Stimulated activated memory B cell treated with anti-CD40 and anti-IgM and Interleukin-4, amounts not matched to agents 10 μg/mL and 1 μg/mL and 100 μg/mL, for 72 hours (primary cell): ENCODE data around the gene SFMBT2.
"Not testable (repeated sequence)": the region's sequence is repeated elsewhere in the genome, so short reads cannot be mapped to it uniquely, and the experiment has no call there.

Experiments
- ATAC-seq: fragments of 150-1000 bp; cut with Tn5 transposase; 2 replicates; pipeline ENCODE4 v1.10.0; 2021
- H3K27ac Mint-ChIP-seq: one replicate; pipeline ENCODE4 v1.8.0; 2022; ENCODE audit warnings: mild to moderate bottlenecking, mixed read lengths
- H3K27me3 Mint-ChIP-seq: one replicate; pipeline ENCODE4 v1.8.0; 2022; ENCODE audit warnings: mixed read lengths
- H3K36me3 Mint-ChIP-seq: one replicate; pipeline ENCODE4 v1.8.0; 2022; ENCODE audit warnings: mixed read lengths
- H3K4me1 Mint-ChIP-seq: one replicate; pipeline ENCODE4 v1.8.0; 2022; ENCODE audit warnings: mixed read lengths
- H3K4me3 Mint-ChIP-seq: one replicate; pipeline ENCODE4 v1.8.0; 2022; ENCODE audit warnings: mild to moderate bottlenecking, moderate library complexity, mixed read lengths
- H3K9me3 Mint-ChIP-seq: one replicate; pipeline ENCODE4 v1.8.0; 2022; ENCODE audit warnings: mixed read lengths

SFMBT2 gene

DNA sequence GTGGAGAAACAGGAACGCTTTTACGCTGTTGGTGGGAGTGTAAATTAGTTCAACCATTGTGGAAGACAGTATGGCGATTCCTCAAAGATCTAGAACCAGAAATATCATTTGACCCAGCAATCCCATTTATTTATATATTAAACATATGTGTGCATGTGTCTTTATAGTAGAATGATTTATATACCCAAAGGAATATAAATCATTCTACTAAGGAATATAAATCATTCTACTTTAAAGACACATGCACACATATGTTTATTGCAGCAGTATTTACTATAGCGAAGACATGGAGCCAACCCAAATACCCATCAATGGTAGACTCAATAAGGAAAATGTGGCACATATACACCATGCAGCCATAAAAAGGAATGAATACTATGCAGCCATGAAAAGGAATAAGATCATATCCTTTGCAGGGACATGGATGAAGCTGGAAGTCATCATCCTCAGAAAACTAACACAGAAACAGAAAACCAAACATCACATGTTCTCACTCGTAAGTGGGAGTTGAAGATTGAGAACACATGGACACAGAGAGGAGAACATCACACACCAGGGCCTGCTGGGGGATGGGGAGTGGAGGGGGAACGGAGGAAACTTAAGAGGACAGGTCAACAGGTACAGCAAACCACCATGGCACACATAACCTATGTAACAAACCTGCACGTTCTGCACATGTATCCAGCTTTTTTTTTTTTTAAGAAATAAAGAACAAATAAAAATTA lies 111.1 kb downstream of the SFMBT2 start:
- ATAC-seq, H3K27me3 Mint-ChIP-seq, H3K27ac Mint-ChIP-seq, H3K9me3 Mint-ChIP-seq, H3K4me3 Mint-ChIP-seq: not testable (repeated sequence)
- Mint-ChIP-seq H3K36me3 (peaks cover 54% of the 10 kb centered on the region), H3K4me1 (peaks cover 28% of the 10 kb centered on the region)

DNA sequence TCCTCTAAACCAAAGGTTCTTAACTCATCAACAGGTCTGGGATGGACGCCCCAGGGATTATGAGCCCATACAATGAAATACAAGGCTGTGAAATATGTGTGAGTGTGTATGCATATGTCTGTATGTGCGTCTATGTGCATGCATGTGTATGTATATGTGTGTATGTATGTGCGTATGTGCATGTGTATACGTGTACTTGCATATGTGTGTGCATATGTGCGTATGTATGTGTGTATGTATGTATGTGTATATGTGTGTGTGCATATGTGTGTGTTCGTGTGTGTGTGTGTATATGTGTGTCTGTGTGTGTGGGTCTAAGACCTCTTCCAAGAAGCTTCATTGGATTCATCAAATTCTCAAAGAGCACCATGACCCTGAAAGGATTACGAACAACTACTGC lies 112.3 kb downstream of the SFMBT2 start:
- no peak for ATAC-seq
- H3K36me3 Mint-ChIP-seq = peaks cover 54% of the 10 kb centered on the region
- H3K27me3 Mint-ChIP-seq = no peaks in the 10 kb centered on the region
- peaks cover 32% of the 10 kb centered on the region for H3K4me1 Mint-ChIP-seq
- H3K27ac Mint-ChIP-seq = no peak overlapping the region
- no peak overlapping the region for H3K4me3 Mint-ChIP-seq
- peaks cover 3% of the 10 kb centered on the region for H3K9me3 Mint-ChIP-seq

DNA sequence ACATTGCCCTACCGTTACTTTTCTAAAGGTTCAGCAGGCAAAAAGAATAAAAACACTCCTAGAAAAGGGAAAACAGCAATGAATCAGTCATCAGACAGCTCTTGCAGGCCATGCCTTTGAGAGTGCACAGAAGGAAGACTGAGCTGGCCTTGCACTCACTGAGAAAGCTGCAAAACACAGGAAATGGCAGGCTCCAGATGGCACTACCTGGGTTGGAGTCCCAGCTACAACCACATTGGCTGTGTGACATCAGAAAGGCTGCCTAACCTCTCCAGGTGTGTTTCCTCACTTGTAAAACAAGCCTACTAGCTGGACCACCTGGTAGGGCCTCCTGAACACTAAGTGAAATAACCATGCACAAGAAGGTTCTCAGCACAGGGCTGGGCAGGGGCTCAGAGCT lies 113.7 kb downstream of the SFMBT2 start:
- Mint-ChIP-seq H3K4me1 (peaks cover 29% of the 10 kb centered on the region), H3K4me3 (no peak overlapping the region), H3K9me3 (peaks cover 3% of the 10 kb centered on the region), H3K36me3 (peaks cover 45% of the 10 kb centered on the region), H3K27ac (no peak overlapping the region), H3K27me3 (no peaks in the 10 kb centered on the region)
- no peak for ATAC-seq

DNA sequence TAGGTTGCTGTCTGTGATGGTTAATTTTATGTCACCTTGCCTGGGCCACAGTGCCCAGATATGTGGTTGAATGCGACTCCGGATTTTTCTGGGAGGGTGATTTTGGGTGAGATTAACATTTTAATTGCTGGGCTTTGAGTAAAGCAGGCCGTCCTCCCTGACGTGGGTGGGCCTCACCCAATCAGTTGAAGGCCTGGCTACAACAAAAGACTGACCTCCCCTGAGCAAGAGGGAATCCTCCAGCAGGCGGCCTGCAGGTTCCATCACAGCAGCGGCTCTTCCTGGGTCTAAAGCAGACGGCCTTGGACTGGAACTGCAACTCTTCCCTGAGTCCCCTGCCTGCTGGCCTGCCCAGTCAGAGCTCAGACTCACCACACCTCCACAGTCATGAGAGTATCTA lies 114.2 kb downstream of the SFMBT2 start:
- Mint-ChIP-seq H3K9me3 (peaks cover 3% of the 10 kb centered on the region), H3K27ac (no peak overlapping the region), H3K4me3 (no peak overlapping the region), H3K36me3 (peaks cover 41% of the 10 kb centered on the region), H3K27me3 (no peaks in the 10 kb centered on the region), H3K4me1 (peaks cover 30% of the 10 kb centered on the region)
- ATAC-seq = no peak

- peaks cover 41% of the 10 kb centered on the region for H3K36me3 Mint-ChIP-seq
- no peak overlapping the region for H3K4me3 Mint-ChIP-seq
- ATAC-seq = no peak
- H3K4me1 Mint-ChIP-seq = peaks cover 35% of the 10 kb centered on the region
- H3K27ac Mint-ChIP-seq = no peak overlapping the region
- no peaks in the 10 kb centered on the region for H3K27me3 Mint-ChIP-seq
- H3K9me3 Mint-ChIP-seq = peaks cover 3% of the 10 kb centered on the region
These were observed 114.8 kb downstream of the SFMBT2 start for GRCh38 chr10:7296076-7296475.

DNA sequence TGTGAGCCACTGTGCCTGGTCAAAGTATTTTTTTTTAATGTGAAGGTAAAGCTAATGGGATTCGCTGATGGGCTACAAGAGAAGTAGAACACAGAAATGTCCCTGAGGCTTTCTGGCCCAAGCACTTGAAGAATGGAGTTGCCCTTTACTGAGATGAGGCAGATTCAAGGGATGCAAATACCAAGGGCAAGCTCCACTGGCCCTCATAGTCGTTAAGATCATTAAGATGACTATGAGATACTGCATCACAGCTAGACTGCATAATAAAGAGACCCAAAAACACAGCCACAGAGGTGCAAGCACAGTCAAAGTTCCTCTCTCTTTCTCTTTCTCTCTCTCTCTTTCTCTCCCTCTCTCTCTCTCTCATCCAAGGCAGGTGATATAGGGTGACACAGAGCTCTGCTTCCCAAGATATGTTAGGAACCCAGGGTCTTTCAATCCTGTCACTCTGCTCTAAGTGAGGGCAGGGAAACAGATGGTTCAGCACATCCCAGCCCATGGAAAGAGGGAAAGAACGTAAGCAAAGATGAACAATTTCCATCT lies 117.4 kb downstream of the SFMBT2 start:
- no peaks in the 10 kb centered on the region for H3K27me3 Mint-ChIP-seq
- H3K36me3 Mint-ChIP-seq = peaks cover 39% of the 10 kb centered on the region
- no peaks in the 10 kb centered on the region for H3K9me3 Mint-ChIP-seq
- no peak for ATAC-seq
- peaks cover 39% of the 10 kb centered on the region for H3K4me1 Mint-ChIP-seq
- no peak overlapping the region for H3K27ac Mint-ChIP-seq
- H3K4me3 Mint-ChIP-seq = no peak overlapping the region

DNA sequence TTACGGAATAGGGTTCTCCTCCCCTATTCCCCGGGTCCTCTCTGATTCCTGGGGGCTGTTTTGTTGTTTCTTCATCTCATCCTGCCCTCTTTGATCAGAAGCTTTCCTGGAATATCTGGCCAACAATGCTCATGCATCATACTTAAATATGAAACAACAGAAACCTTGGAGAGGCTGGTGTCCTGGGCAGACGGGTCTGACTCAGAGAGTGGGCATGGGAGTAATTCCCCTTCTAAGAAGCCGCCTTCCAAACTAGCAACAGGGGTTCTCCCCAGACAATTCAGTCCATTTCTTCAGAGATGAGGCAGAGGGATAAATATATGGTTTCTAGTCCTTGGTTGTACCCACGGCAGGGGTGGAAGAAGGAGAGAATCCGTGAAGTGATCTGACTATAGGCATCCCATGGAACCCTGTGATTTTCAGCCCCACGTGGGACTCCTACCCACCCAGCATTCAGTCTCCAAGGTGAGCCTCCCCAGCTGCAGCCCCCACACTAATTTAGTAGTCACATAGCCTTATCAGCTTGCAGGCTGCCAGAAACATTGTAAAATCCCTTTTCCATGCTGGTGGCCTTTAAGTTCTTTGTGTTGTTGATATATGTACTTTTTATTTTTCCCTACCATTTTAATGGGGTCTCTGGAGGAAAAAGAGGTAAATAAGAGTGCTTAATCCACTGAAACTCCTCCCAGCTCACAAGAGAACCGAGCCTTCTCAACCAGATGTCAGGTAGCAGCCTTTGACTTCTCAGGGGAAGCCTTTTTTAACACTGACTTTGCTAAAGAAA lies 119.2 kb downstream of the SFMBT2 start:
- ATAC-seq = no peak

DNA sequence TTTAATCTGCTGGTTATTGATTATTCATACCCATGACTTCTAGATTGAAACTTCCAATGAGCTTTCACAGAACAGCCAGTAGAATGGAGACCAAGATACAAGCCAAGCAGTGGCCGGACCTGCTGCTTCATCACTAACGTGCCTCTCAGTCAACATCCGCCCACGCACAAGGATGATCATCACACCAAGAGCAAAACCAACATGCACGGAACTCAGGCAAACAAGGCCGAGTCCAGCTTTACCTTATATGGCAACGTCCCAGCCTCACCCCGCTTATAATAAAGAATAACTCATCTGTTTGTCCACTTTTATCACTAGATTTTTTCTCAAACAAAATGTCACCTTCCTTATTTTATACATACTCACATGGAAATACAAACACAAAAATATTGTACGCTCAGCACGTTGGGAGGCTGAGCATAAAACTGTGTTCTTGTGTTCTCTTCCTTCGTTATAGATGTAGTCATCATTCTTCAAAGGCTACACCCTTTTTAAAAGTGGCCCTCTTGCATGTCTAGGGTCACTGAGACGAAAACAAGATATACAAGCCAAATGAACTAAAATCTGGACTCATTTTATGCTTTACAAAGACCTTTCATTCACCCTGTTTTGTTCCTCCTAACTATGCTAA lies 122.7 kb downstream of the SFMBT2 start:
- Mint-ChIP-seq H3K27ac (no peak overlapping the region), H3K36me3 (peaks cover 32% of the 10 kb centered on the region), H3K27me3 (no peaks in the 10 kb centered on the region), H3K9me3 (no peaks in the 10 kb centered on the region), H3K4me1 (peaks cover 26% of the 10 kb centered on the region), H3K4me3 (no peak overlapping the region)
- no peak for ATAC-seq

More for the DNA sequence above, 119.2 kb downstream of the SFMBT2 start:
- peaks cover 34% of the 10 kb centered on the region for H3K4me1 Mint-ChIP-seq
- H3K36me3 Mint-ChIP-seq = peaks cover 26% of the 10 kb centered on the region
- H3K27me3 Mint-ChIP-seq = no peaks in the 10 kb centered on the region
- peak overlapping the region; percentile 39 for H3K27ac Mint-ChIP-seq
- no peaks in the 10 kb centered on the region for H3K9me3 Mint-ChIP-seq
- H3K4me3 Mint-ChIP-seq = no peak overlapping the region

GRCh38 chr10:7287377-7287776 lies 123.5 kb downstream of the SFMBT2 start:
- Mint-ChIP-seq H3K9me3 (no peaks in the 10 kb centered on the region), H3K4me3 (no peak overlapping the region), H3K4me1 (peaks cover 26% of the 10 kb centered on the region), H3K36me3 (peaks cover 40% of the 10 kb centered on the region), H3K27me3 (no peaks in the 10 kb centered on the region), H3K27ac (no peak overlapping the region)
- ATAC-seq = no peak

- no peak for ATAC-seq
- no peaks in the 10 kb centered on the region for H3K9me3 Mint-ChIP-seq
- peaks cover 13% of the 10 kb centered on the region for H3K4me1 Mint-ChIP-seq
- H3K36me3 Mint-ChIP-seq = peaks cover 46% of the 10 kb centered on the region
- no peaks in the 10 kb centered on the region for H3K27me3 Mint-ChIP-seq
- H3K27ac Mint-ChIP-seq = no peak overlapping the region
- no peak overlapping the region for H3K4me3 Mint-ChIP-seq
These were observed 125.1 kb downstream of the SFMBT2 start for GRCh38 chr10:7285522-7286322.

DNA sequence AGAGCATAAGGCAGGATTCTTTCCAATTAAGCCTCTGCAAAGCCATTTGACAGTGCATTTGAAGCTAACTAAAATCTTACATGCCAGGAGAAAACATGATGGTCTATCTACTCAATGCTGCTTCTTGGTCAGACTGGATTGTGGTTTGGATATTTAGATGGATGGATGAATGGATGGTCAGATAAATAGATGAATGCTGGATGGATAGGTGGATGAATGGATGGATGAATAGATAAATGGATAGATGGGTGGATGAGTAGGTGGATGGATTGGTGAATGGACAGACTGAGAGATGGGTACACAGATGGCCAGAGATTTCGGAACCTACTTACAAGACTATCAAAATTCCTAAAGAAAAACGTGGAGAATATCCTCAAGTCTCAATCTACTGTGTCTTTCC lies 127.6 kb downstream of the SFMBT2 start:
- ATAC-seq = no peak
- H3K4me1 Mint-ChIP-seq = peaks cover 10% of the 10 kb centered on the region
- H3K4me3 Mint-ChIP-seq = no peak overlapping the region
- peaks cover 56% of the 10 kb centered on the region for H3K36me3 Mint-ChIP-seq
- no peaks in the 10 kb centered on the region for H3K9me3 Mint-ChIP-seq
- H3K27ac Mint-ChIP-seq = no peak overlapping the region
- no peaks in the 10 kb centered on the region for H3K27me3 Mint-ChIP-seq

GRCh38 chr10:7282457-7282856 lies 128.4 kb downstream of the SFMBT2 start:
- Mint-ChIP-seq H3K36me3 (peaks cover 60% of the 10 kb centered on the region), H3K27ac (no peak overlapping the region), H3K4me1 (peaks cover 8% of the 10 kb centered on the region), H3K4me3 (no peak overlapping the region), H3K9me3 (no peaks in the 10 kb centered on the region), H3K27me3 (no peaks in the 10 kb centered on the region)
- no peak for ATAC-seq

DNA sequence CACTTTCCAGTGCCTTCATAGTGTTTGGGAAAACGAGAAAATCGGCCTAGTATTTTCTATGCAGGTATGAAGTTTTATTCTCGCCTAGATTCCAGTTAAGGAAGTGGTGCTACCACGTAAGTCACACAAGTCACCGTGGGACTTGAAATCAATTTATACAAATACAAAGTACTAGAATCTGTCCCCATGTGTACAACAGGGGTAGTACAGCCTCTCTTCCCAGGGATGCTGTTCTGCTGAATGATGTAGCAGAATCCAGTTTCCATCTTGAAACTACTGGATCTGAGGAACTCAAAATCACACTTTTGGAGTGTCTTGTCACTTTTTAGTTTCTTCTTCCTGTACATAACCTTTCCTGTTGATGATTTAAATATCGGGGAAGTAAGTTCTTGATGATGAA lies 129.4 kb downstream of the SFMBT2 start:
- Mint-ChIP-seq H3K27ac (no peak overlapping the region), H3K27me3 (no peaks in the 10 kb centered on the region), H3K36me3 (peaks cover 66% of the 10 kb centered on the region), H3K4me3 (no peak overlapping the region), H3K4me1 (peaks cover 8% of the 10 kb centered on the region), H3K9me3 (no peaks in the 10 kb centered on the region)
- no peak for ATAC-seq

GRCh38 chr10:7279303-7279702 lies 131.5 kb downstream of the SFMBT2 start:
- Mint-ChIP-seq H3K27me3 (no peaks in the 10 kb centered on the region), H3K4me1 (no peaks in the 10 kb centered on the region), H3K27ac (no peak overlapping the region), H3K9me3 (no peaks in the 10 kb centered on the region), H3K36me3 (peaks cover 77% of the 10 kb centered on the region), H3K4me3 (no peak overlapping the region)
- ATAC-seq = no peak

DNA sequence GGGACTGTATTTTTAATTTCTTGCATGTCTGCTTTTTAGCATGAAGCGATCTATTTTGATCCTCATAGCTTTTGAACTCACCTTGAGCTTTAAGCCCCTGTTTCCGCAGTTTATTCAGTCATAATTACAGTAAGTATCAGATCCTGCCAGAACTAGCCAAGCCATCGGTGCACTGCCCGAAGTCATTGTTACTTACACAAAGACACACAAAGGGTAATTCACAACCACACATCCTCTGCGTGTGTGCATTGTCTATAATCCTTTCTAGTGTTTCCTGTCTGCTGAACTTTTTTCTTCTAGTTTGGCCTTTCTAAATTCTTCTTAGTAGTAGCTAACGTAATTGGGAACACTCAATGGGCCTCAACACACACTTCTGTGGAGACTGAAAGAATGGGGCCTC lies 133.0 kb downstream of the SFMBT2 start:
- H3K4me1 Mint-ChIP-seq = no peaks in the 10 kb centered on the region
- no peaks in the 10 kb centered on the region for H3K27me3 Mint-ChIP-seq
- no peak for ATAC-seq
- no peaks in the 10 kb centered on the region for H3K9me3 Mint-ChIP-seq
- H3K4me3 Mint-ChIP-seq = no peak overlapping the region
- H3K36me3 Mint-ChIP-seq = peaks cover 71% of the 10 kb centered on the region
- H3K27ac Mint-ChIP-seq = peak overlapping the region; percentile 43
